GM12873 (cell line): Measurements from ENCODE around the gene TRIM50.

Source experiments
- TF ChIP-seq, protein P1 (sequence below): IDR thresholded peaks from 2 replicates; pipeline ENCODE4 v1.5.1; 2012; ENCODE audit warnings: low read depth, mild to moderate bottlenecking, moderate library complexity, low read length, control low read depth; ENCODE audit not compliant: insufficient read depth; ENCODE audit errors: missing control alignments

The TRIM50 gene

DNA sequence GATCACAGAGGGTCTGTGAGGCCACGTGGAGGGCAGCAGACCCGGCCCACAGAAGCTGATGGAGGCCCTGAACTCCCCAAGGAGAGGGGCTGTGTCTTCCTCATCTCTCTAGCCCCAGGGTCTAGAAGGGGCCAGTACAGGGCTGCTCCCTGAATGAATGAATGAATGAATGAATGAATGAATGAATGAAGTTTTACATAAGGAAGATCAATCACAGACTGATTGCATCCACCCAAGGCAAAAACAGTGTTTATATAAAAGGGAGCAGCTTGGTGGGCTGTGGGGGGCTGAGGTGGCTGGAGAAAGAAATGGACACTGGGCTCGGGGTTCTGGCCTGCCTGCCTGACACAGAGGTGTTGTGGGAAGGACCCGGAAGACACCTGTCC lies 14.4 kb downstream of the TRIM50 start:
- TF ChIP-seq, protein P1, sequence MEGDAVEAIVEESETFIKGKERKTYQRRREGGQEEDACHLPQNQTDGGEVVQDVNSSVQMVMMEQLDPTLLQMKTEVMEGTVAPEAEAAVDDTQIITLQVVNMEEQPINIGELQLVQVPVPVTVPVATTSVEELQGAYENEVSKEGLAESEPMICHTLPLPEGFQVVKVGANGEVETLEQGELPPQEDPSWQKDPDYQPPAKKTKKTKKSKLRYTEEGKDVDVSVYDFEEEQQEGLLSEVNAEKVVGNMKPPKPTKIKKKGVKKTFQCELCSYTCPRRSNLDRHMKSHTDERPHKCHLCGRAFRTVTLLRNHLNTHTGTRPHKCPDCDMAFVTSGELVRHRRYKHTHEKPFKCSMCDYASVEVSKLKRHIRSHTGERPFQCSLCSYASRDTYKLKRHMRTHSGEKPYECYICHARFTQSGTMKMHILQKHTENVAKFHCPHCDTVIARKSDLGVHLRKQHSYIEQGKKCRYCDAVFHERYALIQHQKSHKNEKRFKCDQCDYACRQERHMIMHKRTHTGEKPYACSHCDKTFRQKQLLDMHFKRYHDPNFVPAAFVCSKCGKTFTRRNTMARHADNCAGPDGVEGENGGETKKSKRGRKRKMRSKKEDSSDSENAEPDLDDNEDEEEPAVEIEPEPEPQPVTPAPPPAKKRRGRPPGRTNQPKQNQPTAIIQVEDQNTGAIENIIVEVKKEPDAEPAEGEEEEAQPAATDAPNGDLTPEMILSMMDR = no peak

DNA sequence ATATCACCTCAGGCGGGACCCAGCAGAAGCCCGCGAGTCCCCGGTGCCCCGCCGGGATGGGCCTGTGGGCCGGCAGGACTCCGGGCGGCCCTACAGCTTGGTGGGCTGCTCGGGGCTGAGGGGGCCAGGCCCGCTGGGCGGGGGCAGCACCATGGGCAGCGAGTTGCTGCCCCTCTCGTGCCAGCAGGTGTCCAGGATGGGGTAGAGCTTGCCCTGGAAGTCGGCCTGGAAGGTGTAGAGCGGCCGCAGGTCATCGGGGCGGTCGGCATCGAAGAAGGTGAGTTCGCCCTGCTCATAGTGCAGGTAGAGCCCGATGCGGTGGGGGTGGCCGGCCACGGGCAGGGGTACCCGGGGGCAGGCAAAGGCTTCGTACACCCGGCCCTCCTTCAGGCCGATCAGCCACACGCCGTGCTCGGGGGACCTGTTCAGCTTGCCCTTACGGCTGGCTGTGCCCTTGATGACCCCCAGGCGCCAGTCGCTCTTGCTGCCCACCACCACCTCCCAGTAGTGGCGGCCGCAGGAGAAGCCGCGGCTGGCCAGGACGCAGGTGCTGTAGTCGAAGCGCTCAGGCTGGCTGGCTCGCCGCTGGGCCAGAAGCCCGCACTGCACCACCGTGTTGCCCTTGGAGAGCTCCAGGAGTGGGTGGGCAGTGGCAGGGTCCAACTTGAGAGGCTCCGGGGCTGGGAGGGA lies 14.9 kb downstream of the TRIM50 start:
- TF ChIP-seq, protein P1 = no peak

DNA sequence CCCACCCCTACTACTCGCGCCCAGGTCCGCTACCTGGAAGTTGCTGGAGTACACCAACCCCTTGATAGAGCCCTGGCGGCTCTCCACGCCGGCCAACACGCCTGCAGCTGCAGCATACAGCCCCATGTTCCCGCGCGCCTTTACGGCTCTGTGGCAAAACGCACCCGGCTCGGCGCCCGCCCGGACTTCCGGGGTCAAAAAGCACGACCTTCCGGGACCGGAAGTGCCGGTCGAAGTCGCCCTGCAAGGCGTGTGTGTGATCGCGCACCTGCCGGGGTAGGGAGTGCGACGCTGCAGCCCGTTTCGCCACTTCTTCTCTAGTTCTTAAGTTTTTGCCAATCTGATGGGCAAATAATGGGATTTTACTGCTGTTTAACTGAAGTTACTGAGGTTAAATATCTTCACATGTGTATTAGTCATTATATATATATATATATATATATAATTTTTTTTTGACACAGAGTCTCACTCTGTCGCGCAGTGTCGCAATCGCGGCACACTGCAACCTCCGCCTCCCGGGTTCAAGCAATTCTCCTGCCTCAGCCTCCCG lies 19.1 kb downstream of the TRIM50 start, which contains the start of gene NSUN5:
Gene NSUN5, minus strand, starts transcription at position 162 of the 550 bp plus-strand sequence. Its CDS starts 36 bp downstream, at position 126.
- TF ChIP-seq, protein P1 = no peak

DNA sequence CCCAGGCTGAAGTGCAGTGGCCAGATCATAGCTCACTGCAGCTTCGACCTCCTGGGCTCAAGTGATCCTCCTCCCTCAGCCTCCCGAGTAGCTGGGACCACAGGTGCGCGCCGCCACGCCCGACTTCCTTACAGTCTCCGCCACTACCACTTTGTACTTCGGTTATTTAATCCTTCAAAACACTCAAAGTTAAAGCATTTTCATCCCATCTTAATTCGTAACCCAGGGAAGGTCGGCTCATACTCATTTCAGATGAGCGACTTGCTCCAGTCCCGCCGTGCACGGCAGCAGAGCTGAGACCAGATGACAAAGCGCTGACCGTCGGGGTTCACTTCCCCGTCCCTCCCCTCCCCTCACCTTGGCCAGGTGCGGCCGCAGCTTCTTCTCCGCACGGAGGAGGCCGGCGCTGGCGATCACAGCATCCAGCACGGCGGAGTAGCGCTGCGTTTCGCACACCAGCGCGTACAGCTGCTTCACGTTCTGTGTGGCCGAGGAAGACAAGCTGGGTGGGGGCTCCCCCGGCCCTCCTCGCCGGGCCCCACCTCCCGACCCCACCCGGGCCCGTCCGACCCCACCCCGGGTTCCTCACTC lies 19.7 kb downstream of the TRIM50 start:
- TF ChIP-seq, protein P1 = no peak

DNA sequence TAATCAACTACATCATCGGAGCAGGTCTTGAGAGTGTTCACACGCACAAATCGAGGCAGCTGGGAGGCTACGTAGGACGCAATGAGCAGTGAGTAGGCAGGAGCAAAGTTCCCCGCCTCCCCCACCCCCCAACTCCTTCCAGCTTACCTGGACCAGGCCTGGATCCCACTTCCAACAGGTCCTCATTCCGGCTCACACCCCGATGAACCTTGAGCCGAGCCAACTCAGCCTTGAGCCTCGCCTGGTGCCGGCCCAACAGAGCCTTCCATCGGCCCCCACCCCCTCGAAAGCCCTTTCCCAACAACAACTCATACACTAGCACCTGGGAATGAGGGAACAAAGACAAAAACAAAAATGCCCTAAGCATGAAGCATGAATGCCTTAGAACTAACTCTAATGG lies 20.4 kb downstream of the TRIM50 start:
- TF ChIP-seq, protein P1 = no peak

DNA sequence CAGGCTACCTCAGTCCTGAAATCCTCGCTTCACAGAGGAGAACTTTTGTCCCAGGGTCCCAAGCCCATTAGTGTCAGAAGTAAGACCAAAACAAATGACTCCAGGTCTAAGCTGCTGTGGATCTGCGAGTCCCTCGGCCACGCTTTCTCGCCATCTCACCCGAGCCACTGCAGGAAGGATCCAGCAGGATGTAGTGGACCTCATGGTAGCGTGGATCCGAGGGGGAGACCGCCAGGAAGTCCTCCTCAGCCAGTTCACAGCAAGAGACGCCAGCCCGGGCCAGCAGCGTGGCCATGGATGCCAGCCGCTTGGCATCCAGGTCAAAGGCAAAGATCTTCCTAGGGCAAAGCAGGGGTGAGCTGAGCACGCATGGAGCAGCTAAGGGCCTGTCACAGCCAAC lies 23.8 kb downstream of the TRIM50 start:
- TF ChIP-seq, protein P1 = no peak

DNA sequence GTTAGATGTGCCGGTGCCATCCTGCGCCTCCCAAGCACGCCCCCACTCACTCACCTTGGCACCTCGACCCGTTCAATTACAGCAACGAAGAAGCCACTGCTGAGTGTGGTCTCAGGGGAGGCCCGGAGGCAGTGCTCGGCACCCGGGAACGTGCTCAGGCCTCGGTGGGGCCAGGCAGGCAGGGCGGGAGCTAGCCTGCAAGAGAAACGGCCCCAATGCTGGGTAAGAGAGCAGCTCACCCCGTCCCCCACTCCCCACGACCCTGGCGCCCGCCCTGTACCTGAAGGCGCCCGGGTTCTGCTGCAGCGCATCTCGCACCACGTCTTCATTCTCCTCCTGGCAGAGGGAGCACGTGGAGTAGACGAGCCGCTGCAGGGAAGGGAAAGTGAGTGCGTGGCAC lies 24.3 kb downstream of the TRIM50 start:
- TF ChIP-seq, protein P1 = no peak
